NCI-H2227 (cell line): ENCODE data around the gene VGLL1.

Experiments
- DNase-seq: peaks from one replicate; lab custom pipeline; 2025; ENCODE audit not compliant: unreplicated experiment; lab: John Stamatoyannopoulos, UW

Gene VGLL1, protein sequence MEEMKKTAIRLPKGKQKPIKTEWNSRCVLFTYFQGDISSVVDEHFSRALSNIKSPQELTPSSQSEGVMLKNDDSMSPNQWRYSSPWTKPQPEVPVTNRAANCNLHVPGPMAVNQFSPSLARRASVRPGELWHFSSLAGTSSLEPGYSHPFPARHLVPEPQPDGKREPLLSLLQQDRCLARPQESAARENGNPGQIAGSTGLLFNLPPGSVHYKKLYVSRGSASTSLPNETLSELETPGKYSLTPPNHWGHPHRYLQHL

DNA sequence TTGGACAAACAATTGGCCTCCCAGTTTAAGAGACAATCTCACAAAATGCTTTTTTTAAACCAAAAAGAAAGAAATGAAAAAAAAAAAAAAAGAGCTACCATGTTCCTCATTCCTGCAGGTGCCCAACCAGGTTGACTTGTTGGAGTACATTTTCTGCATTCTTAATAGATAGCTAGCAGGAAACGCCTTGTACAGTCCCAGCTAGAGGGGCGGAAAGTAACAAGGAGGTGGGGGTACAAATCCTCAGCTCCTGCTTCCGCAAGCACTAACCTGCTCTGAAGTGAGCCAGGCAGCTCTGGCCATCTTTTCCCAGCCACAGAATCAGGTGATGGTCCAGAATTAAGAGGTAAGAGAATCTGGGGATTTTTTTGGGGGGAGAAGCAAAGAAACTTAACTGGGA is at the start of gene VGLL1:
Gene VGLL1 (plus strand): TSS at position 265 of the 400 bp plus-strand sequence. CDS start 3,806 bp downstream, outside the sequence.
- no peak for DNase-seq

DNA sequence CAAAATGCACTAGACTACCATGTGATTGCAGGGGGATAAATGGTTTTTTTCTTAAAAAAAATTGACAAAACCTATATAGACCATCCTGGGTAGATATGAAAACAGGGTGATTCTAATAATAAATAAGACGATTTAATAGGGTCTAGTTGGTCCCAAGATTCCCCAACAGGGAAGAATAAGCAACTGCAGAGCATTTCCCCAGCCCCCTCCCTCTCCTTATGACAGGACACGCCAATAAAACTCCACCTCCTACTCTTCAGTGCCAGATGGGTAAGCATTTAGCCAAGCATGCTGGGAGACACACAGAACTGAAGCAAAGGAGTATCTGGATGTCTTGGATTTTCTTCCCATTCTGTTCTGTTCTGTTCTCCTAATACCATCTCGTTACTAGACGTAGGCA is 44.4 kb upstream of the VGLL1 start, which contains the start of gene BRS3:
Gene BRS3 (plus strand): TSS at position 301 of the 400 bp plus-strand sequence. CDS start 168 bp downstream, outside the sequence.
- no peak for DNase-seq

- no peak for DNase-seq
Observed at GRCh38 chrX:136488706-136489105, 43.3 kb upstream of the VGLL1 start.

DNA sequence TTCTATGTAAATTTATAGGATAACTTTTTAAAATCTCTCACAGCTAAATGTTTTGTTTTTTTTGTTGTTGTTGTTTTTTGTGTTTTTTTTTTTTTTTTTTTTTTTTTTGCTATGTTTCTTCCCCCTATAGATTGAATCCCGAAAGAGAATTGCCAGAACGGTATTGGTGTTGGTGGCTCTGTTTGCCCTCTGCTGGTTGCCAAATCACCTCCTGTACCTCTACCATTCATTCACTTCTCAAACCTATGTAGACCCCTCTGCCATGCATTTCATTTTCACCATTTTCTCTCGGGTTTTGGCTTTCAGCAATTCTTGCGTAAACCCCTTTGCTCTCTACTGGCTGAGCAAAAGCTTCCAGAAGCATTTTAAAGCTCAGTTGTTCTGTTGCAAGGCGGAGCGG is 40.2 kb upstream of the VGLL1 start:
- DNase-seq = no peak

DNA sequence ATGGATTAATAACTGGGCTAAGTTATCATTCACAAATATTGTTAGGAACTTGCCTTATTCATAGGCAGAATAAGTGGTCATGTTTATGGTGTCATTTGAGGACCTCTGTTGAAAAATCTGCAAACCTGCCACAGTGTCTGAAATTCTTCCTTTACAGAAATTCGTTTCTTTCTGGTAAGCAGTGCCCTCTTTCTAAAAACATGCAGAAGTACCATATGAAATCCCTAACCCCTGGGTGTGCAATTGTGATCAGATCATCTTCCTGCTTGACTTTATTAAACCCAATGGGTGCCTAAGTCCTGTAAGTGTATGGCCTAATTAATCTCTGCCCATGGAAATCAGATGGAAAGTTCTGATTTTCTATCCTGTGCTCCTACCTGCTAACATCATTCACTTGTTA is 39.0 kb upstream of the VGLL1 start:
- no peak for DNase-seq

DNA sequence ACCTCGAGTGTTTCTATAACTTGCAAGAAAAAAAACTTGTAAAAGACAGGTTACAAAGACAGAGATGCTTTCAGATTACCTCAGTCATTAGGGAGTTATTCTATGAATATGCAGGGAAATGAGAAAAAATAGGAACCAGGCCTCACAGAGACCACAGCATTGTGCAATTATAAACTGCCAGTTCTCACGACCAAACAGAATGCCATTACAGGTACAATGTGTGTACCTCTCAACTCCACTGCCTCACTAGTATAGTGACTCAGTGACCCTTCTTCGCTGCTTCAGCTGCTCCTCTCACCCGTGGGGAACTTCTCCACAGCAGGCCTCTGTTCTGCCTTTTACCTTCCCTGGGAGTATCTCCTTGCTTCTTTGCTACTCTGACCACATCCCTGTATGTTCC is 37.0 kb upstream of the VGLL1 start:
- no peak for DNase-seq

- DNase-seq = no peak
Observed at GRCh38 chrX:136496186-136496763, 35.7 kb upstream of the VGLL1 start.

GRCh38 chrX:136496764-136497555 is 35.1 kb upstream of the VGLL1 start:
- peak; percentile 98 for DNase-seq

GRCh38 chrX:136497556-136498052 is 34.4 kb upstream of the VGLL1 start, which contains the start of gene HTATSF1:
TSS of gene HTATSF1 (plus strand) at chrX:136497592. CDS start at chrX:136497685, 93 bp downstream.
- no peak for DNase-seq

DNA sequence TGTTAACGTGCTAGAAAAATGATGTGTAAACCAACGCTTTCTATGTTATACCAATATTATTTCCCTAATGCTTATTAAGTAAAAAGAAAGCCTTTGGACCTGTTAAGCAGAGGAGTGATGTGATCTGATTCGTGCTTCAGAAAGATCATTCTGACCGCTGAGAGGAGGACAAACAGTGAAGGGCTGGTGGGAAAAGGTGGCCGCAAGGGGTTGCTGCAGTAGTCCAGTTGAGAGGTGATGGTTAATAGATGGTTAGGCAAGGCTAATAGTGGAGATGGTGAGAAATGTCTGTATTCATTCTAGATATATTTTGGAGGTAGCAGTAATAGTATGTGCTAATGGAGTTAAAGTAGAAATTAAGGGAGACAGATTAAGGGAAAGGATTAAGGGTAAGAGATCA is 12.9 kb upstream of the VGLL1 start:
- no peak for DNase-seq

GRCh38 chrX:136523770-136524169 is 8.2 kb upstream of the VGLL1 start:
- DNase-seq = no peak

DNA sequence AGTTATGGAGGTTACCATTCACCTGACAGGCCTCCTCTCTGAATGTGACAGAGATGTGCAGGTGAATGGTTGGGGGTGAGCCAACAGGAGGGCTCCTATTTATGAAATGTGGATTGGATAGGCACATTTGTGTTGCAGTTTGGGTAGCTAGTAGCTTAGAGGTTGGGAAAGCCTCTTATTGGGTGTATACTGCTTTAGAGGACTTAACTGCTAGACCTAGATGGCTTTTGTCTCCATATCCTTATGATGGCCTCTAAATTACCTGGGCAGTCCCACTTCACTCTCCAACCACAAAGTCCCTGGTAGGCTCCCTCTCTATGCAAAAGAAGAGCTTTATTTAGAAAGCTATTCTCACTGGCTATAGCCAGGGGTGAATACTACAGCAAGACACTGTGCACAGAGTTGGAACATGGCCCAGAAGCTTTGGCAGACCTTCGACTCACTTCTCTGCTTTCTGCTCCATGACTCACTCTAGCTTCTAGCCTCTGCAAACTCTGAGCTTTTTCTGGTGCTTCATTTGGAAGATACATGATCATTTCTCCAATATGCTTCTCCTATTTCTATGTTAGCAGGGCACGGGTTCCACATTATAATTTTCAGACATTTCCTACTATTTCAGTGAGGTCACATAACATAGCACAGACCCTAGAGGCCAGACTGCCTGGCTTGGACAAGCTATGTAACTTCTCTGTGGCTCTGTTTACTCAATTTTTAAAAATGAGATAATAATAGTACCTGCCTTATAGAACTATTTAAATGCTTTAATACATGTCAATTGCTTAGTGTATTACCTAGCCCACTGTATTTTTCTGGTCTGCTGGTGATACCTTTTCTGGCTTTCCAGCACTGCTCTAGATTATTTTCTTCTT is 6.0 kb upstream of the VGLL1 start:
- no peak for DNase-seq

- no peak for DNase-seq
Observed at GRCh38 chrX:136528645-136529315, 3.2 kb upstream of the VGLL1 start.

- DNase-seq = no peak
Observed at GRCh38 chrX:136529795-136530194, 2.2 kb upstream of the VGLL1 start.

DNA sequence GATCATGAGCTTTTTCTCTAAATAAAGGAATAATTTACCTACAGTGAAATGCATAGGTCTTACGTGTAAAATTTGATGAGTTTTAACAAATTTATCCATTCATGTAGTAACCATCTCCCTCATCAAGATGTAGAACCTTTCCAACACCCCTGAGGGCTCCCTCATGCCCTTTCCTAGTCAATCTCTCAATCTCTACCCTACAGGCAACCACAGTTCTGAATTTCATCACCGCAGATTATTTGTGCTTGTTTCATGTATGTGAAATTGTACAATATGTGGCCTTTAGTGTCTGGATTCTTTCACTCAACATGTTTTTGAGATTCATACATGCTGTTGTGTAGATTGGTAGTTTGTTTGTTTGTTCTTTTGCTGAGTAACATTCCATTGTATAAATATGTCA is 2.1 kb downstream of the VGLL1 start:
- DNase-seq = no peak

DNA sequence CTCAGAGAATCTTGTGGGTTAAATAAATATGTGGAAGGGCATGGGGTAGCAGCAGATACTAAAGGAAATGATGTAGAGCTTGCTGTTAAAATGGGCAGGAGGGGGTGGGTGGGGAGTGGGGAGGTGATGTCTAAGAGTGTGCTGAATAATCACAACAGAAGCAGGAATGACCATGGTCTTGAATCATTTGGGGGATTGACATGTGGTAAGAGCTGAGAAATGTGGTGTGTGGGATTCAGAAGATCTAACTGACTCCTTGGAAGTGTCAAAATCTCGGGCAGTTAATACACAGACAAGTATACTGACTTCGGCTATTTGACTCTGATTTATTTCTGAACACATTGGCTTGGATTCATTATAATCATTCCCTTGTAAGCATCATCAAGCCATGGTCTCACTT is 6.8 kb downstream of the VGLL1 start:
- no peak for DNase-seq

GRCh38 chrX:136540226-136540625 is 8.2 kb downstream of the VGLL1 start:
- no peak for DNase-seq

DNA sequence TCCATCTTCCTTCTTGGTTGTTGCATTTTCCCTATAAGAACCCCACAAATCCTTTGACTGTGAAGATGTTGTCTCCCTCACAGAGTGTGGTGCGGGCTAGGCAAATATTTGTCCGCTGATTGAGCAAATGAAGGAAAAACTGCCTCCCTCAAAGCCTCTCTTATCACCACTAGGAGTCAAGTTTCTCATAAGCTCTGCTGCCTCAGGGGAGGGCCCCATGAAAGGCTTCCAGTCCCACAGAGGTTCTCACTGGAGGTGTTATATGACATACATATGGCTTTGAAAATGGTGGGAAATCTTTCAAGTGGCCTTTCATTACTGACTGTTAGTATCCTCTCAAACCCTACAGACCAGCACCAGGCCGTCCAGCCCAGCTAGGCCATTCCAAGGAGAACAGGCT is 9.3 kb downstream of the VGLL1 start:
- DNase-seq = no peak

DNA sequence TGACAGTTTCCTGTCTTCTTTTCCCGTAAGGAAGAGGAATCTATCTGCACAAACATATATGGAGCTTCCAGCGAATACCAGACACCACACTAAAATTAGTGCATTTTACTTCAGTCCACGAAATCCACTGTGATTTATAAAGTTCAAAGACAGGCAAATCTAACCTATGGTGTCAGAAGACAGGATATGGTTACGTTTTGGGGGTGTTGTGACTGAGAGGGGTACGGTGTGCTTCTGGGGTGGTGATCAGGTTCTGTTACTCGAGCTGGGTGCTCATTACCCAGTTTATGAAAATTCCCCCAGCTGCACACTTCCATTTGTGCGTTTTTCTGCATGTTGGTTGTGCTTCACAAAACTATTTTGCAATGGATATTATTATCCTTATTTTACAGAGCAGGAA is 10.3 kb downstream of the VGLL1 start:
- no peak for DNase-seq

- DNase-seq = no peak
Observed at GRCh38 chrX:136546371-136546781, 14.4 kb downstream of the VGLL1 start.
